GM18507 (cell line): ENCODE data around the gene FRY.

Experiments used
- DNase-seq: peaks from one replicate; pipeline ENCODE4 v3.0.0; 2011; ENCODE audit warnings: low read depth; ENCODE audit not compliant: insufficient read length; ENCODE audit errors: extremely low spot score
- FAIRE-seq: peaks from 2 replicates; lab custom pipeline; 2011; peaks lifted over from hg19 to GRCh38; lab: Jason Lieb, UNC

The FRY gene

GRCh38 chr13:32147976-32148375 is 116.4 kb downstream of the FRY start:
- DNase-seq (no peak), FAIRE-seq (no peak)

- no peak for FAIRE-seq
- DNase-seq, result no peak
These were observed 118.7 kb downstream of the FRY start for GRCh38 chr13:32150239-32150638.

GRCh38 chr13:32150794-32151193 is 119.2 kb downstream of the FRY start:
- DNase-seq (no peak), FAIRE-seq (no peak)

GRCh38 chr13:32151240-32151639 is 119.7 kb downstream of the FRY start:
- no peak for FAIRE-seq
- no peak for DNase-seq

- DNase-seq (no peak), FAIRE-seq (no peak)
These were observed 121.5 kb downstream of the FRY start for GRCh38 chr13:32153056-32153455.

GRCh38 chr13:32159137-32159869 is 127.7 kb downstream of the FRY start:
- FAIRE-seq (no peak), DNase-seq (no peak)

- FAIRE-seq, result no peak
- no peak for DNase-seq
These were observed 130.9 kb downstream of the FRY start for GRCh38 chr13:32162395-32163005.

GRCh38 chr13:32164622-32165268 is 133.2 kb downstream of the FRY start:
- peak; percentile 15 for DNase-seq
- peak; percentile 29 for FAIRE-seq

- DNase-seq, result no peak
- no peak for FAIRE-seq
These were observed 134.2 kb downstream of the FRY start for GRCh38 chr13:32165796-32166195.

GRCh38 chr13:32168131-32168530 is 136.6 kb downstream of the FRY start:
- no peak for FAIRE-seq
- DNase-seq, result no peak

GRCh38 chr13:32170841-32171240 is 139.3 kb downstream of the FRY start:
- no peak for DNase-seq

GRCh38 chr13:32173881-32174280 is 142.3 kb downstream of the FRY start:
- no peak for FAIRE-seq
- DNase-seq, result no peak

More at GRCh38 chr13:32170841-32171240, 139.3 kb downstream of the FRY start:
- FAIRE-seq, result no peak

GRCh38 chr13:32174366-32174765 is 142.8 kb downstream of the FRY start:
- DNase-seq, result no peak
- FAIRE-seq, result no peak

GRCh38 chr13:32175307-32175706 is 143.7 kb downstream of the FRY start:
- no peak for FAIRE-seq
- no peak for DNase-seq

GRCh38 chr13:32175943-32176342 is 144.4 kb downstream of the FRY start:
- DNase-seq (no peak), FAIRE-seq (no peak)

- FAIRE-seq (no peak), DNase-seq (no peak)
These were observed 145.1 kb downstream of the FRY start for GRCh38 chr13:32176696-32177095.

- DNase-seq (no peak), FAIRE-seq (no peak)
These were observed 147.2 kb downstream of the FRY start for GRCh38 chr13:32178763-32179162.

GRCh38 chr13:32179708-32180107 is 148.1 kb downstream of the FRY start:
- FAIRE-seq (no peak), DNase-seq (no peak)

- DNase-seq, result no peak
- FAIRE-seq, result no peak
These were observed 156.1 kb downstream of the FRY start for GRCh38 chr13:32187651-32188050.

GRCh38 chr13:32191452-32191998 is 160.0 kb downstream of the FRY start:
- DNase-seq (no peak), FAIRE-seq (no peak)

GRCh38 chr13:32195713-32196112 is 164.1 kb downstream of the FRY start:
- FAIRE-seq (no peak), DNase-seq (no peak)
